Measurements from ENCODE around the gene TESK2.

- TF ChIP-seq RAD21 (IDR thresholded peaks at IDR 0.05; ENCODE audit: low read depth) (no peak), CEBPB (IDR thresholded peaks at IDR 0.05) (peak; percentile 61), REST (IDR thresholded peaks at IDR 0.05; ENCODE audit: low read depth) (no peak), CREB1 (IDR thresholded peaks at IDR 0.05; ENCODE audit: low read depth) (peak; percentile 59), TCF12 (IDR thresholded peaks at IDR 0.05; ENCODE audit: low read depth) (no peak; the same call in 1 of the 2 replicates), TAF1 (IDR thresholded peaks at IDR 0.05; ENCODE audit: low read depth) (peak; percentile 82), USF1 (IDR thresholded peaks at IDR 0.05) (peak; percentile 97), TEAD4 (IDR thresholded peaks at IDR 0.05) (peak; percentile 43; the same call in 1 of the 2 replicates), NFIC (IDR thresholded peaks at IDR 0.05) (peak; percentile 13; the same call in 1 of the 2 replicates), MAX (IDR thresholded peaks at IDR 0.05) (peak; percentile 96), EP300 (IDR thresholded peaks at IDR 0.05; ENCODE audit: borderline replicate concordance) (no peak), YY1 (IDR thresholded peaks at IDR 0.05; ENCODE audit: low read depth) (peak; percentile 44; the same call in 1 of the 2 replicates)
Measured at GRCh38 chr1:45490626-45491486, at the start of gene TESK2.

All from Ishikawa (cell line).